Inflammatory macrophage (primary cell): ENCODE measurements around the gene GALNT7.

ENCODE experiments used
- DNase-seq, 2 donors: peaks; one replicate each; pipeline ENCODE4 v3.0.0-alpha.2; 2020 to 2022

The GALNT7 gene

GRCh38 chr4:173269280-173269679 lies 100.7 kb downstream of the GALNT7 start:
- DNase-seq = no peak

- DNase-seq = no peak
Observed at GRCh38 chr4:173270312-173271027, 101.9 kb downstream of the GALNT7 start.

DNA sequence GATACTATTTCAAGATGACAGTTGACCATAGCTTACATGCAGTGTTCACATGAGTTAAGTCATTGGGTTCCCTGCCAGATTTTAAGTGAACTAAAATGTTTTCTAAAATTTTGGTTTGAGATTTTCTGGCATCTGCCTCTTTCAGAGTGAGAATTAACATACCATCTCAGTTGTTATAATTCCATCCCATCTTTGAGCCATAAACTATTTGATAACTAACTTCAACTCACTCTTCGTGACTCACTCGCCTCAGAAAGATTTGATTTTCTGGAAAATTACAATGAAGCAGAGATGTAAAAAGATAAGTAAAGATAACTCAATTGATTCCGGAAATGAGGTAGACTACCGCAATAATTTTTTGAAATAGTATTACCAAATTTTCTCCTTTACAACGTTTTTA lies 103.7 kb downstream of the GALNT7 start:
- no peak for DNase-seq

DNA sequence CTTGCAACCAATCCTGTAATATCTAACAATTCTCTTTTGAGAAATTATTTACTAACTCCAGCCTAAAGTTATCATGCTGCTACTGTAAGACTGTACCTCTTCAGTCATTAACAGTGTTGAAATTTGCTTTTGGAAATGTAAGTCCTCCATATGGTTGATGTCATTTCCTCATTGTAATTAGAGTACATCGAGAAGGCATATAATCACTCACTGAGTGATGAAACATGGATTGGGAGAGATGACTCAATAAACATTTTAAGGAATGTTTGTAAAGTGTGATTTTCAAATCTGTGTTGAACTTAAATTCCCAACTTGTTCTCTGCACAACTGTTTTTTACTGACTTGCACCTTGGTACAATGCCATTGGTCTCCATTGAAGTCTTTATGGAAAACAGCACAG lies 104.4 kb downstream of the GALNT7 start:
- peak; percentile 2 to 13 for DNase-seq

- no peak for DNase-seq
Observed at GRCh38 chr4:173273941-173274340, 105.3 kb downstream of the GALNT7 start.

- no peak for DNase-seq
Observed at GRCh38 chr4:173274744-173275143, 106.1 kb downstream of the GALNT7 start.

- no peak for DNase-seq
Observed at GRCh38 chr4:173275150-173275549, 106.5 kb downstream of the GALNT7 start.

DNA sequence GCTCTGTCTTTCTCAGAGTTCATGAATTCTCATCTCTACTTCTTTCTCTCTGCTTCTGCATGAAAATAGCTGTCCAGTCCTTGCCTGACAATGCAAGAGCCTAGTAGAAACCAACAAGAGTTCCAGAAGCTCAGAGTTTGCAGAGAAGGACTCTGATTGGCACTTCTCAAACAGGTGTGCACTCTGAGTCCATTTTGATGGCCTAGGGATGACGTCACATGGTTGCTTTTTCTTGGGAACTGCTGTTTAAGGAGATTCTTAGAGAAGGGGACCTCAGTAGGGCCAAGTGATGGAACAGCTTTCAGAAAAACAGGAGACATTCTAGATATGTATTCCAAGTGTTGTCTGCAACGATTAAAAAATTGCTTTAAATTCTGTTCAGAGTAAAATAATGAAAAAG lies 108.7 kb downstream of the GALNT7 start:
- DNase-seq = no peak

DNA sequence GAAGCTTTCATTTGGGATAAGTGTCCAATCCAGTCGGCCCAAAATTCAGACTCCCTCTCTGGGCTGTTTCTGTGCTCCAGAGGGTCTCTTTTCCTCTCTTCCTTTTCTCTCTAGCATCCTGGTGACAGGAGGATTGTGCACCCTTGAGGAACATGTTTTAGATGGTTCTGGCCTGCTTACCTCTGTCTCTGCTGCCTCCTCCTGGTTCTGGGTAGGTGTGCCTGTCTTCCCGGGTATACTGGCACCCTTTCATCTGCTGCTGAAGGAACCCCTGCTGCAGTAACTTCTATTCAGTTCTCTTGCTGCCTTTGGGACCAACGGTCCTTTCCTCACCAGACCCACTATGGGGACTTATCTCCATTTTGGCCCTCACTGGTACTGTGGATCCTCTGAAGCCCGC lies 112.4 kb downstream of the GALNT7 start:
- no peak for DNase-seq

- peak; percentile 27 to 43 for DNase-seq
Observed at GRCh38 chr4:173281406-173282255, 113.0 kb downstream of the GALNT7 start.

- no peak for DNase-seq
Observed at GRCh38 chr4:173282256-173282562, 113.6 kb downstream of the GALNT7 start.

- no peak for DNase-seq
Observed at GRCh38 chr4:173282626-173283025, 114.0 kb downstream of the GALNT7 start.

DNA sequence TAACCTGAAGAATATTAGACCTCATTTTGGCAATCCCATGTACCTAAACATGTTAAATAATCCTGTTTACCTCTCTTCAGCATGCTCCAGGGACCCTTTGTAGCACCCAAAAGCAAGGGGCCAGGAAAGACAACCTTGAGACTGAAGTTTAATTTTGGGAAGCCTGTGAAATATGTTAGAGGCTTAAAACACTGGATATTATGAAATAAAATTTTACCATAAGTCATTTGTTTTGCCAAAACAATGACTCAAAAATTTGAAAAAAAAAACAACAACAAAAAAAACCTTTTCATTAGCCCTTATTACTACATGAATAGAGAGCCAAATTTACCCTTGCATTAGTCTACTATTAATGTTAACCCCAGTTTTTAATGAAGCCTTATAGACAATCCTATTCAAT lies 115.9 kb downstream of the GALNT7 start:
- DNase-seq = no peak

- no peak for DNase-seq
Observed at GRCh38 chr4:173287486-173287885, 118.9 kb downstream of the GALNT7 start.

- peak; percentile 75 to 78 for DNase-seq
Observed at GRCh38 chr4:173288296-173288695, 119.7 kb downstream of the GALNT7 start.

GRCh38 chr4:173288698-173289352 lies 120.2 kb downstream of the GALNT7 start:
- DNase-seq = no peak

DNA sequence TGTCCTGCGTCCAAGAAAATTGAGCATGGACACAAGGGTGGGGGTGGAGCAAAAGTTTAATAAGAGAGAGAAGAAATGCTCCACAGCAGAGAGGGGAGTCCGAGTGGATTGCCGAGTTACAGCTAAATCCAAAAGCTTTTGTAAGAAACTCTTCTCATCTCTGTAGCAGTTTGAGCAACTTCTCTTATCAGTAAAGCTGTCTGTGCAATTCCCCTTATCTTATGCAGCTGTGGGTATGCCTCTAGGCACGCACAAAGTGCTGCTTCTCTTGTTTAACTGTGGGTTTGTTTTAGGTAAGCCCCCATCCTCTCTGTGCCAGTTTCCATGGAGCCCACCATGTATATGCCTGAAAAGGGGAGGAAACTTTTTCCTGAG lies 120.7 kb downstream of the GALNT7 start:
- no peak for DNase-seq

- DNase-seq = no peak
Observed at GRCh38 chr4:173291899-173292298, 123.3 kb downstream of the GALNT7 start.

DNA sequence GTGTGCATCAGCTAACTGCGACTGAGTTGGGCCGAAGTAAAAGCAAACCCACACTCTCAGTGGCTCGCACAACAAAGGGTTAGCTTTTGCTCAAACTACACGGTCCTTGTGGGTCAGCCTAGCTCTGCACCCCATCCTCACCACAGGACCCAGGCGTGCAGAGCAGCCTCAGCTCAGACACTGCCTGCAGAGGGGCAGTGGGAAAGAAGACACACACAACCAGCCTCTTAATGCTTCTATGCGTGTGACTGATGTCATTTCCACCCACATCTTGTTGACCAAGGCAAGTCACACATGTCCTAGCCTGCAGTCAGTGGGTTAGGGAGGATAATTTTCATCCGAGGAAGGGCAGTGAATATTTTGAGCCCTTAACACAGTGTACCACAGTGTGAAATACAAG lies 125.1 kb downstream of the GALNT7 start:
- no peak for DNase-seq

DNA sequence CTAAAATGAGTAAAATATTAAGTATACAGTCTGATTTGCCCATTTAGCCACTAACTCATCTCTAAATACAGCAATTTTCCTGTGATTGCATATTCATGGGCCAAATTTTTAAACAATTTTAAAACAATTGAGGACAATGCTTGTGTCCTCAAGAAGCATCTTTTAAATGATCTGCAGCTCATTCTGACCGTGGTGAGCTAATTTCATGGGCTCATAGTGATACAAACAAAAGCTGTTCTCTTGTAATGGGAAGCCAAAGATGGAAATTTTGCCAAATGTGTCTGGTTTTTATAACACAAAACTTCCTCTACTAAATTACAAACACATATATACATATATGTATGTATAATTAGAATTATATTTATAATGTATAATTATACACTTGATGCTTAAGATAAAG lies 125.8 kb downstream of the GALNT7 start:
- DNase-seq = no peak

- peak; percentile 35 to 51 for DNase-seq
Observed at GRCh38 chr4:173301518-173302201, 133.0 kb downstream of the GALNT7 start.

GRCh38 chr4:173307778-173308177 lies 139.2 kb downstream of the GALNT7 start:
- no peak for DNase-seq

DNA sequence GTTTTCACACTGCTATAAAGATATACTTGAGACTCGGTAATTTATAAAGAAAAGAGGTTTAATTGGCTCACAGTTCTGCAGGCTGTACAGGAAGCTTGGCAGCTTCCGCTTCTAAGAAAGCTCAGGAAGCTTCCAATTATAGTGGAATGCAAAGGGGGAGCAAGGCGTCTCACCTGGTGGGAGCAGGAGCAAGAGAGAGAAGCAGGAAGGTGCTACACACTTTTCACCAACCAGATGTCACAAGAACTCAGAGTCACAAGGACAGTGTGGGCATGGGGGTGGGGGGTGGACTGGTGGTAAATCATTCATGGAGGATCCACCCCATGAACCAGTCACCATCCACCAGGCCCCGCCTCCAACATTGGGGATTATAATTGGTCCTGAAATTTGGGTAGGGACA lies 142.8 kb downstream of the GALNT7 start:
- DNase-seq = no peak
